ENCODE measurements around the gene CCDC197.

The CCDC197 gene

GRCh38 chr14:94031883-94032279 is 34.8 kb downstream of the CCDC197 start:
- no peaks in the 10 kb centered on the region for H3K27me3 ChIP-seq (ENCODE audit: low read length)
- no peaks in the 10 kb centered on the region for H3K9me2 ChIP-seq (replicated peaks; ENCODE audit: insufficient read depth, low read length)
- H3K9me3 ChIP-seq (ENCODE audit: insufficient read depth, low read length) = no peaks in the 10 kb centered on the region
- no peaks in the 10 kb centered on the region for H4K20me1 ChIP-seq (ENCODE audit: low read depth, low read length)
- no peak for TF ChIP-seq EZH2phosphoT487 (conservative IDR thresholded peaks at IDR 0.05; ENCODE audit: low read length)
- TF ChIP-seq, protein P1, sequence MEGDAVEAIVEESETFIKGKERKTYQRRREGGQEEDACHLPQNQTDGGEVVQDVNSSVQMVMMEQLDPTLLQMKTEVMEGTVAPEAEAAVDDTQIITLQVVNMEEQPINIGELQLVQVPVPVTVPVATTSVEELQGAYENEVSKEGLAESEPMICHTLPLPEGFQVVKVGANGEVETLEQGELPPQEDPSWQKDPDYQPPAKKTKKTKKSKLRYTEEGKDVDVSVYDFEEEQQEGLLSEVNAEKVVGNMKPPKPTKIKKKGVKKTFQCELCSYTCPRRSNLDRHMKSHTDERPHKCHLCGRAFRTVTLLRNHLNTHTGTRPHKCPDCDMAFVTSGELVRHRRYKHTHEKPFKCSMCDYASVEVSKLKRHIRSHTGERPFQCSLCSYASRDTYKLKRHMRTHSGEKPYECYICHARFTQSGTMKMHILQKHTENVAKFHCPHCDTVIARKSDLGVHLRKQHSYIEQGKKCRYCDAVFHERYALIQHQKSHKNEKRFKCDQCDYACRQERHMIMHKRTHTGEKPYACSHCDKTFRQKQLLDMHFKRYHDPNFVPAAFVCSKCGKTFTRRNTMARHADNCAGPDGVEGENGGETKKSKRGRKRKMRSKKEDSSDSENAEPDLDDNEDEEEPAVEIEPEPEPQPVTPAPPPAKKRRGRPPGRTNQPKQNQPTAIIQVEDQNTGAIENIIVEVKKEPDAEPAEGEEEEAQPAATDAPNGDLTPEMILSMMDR (IDR thresholded peaks at IDR 0.05; ENCODE audit: insufficient read depth, low read length, poor library complexity, severe bottlenecking) = no peak
- no peaks in the 10 kb centered on the region for H3F3A ChIP-seq (ENCODE audit: insufficient read depth)
- no peak overlapping the region for H3K4me3 ChIP-seq (ENCODE audit: insufficient read depth, low read length, poor library complexity, severe bottlenecking)
- H3K36me3 ChIP-seq (ENCODE audit: low read length) = no peaks in the 10 kb centered on the region
- H3K27ac ChIP-seq (ENCODE audit: low read depth, low read length) = no peak overlapping the region
- H3K79me2 ChIP-seq (ENCODE audit: insufficient read depth, low read length) = no peaks in the 10 kb centered on the region
- H2AFZ ChIP-seq (ENCODE audit: low read depth, low read length, severe bottlenecking) = no peak overlapping the region
- no peak overlapping the region for H3K9ac ChIP-seq (ENCODE audit: low read length)
- H3K4me2 ChIP-seq (ENCODE audit: low read depth, low read length, poor library complexity, severe bottlenecking) = no peak overlapping the region

DNA sequence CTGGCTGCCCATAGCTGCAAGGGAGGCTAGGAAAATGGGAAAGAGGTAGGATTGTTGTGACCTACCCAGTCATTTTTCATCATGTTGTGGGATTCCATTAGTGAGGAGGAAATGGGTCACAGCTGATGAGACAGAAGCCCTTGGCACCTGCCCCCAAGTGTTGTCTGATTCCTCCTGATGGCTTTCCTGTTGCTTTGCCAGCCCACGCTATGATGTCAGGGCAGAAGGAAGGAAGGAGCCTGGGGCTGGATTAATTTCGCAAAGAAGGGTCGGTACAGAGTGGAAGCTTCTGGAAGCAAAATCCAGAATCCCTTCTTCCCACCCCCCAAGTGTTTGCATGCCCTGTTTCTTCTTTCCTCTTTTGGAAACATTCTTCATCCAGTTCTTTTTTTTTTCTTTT is 37.8 kb downstream of the CCDC197 start:
- no peak for TF ChIP-seq EZH2phosphoT487 (conservative IDR thresholded peaks at IDR 0.05; ENCODE audit: low read length)
- TF ChIP-seq, protein P1 (IDR thresholded peaks at IDR 0.05; ENCODE audit: insufficient read depth, low read length, poor library complexity, severe bottlenecking) = no peak
- no peaks in the 10 kb centered on the region for H3K27me3 ChIP-seq (ENCODE audit: low read length)
- no peaks in the 10 kb centered on the region for H3K9me2 ChIP-seq (replicated peaks; ENCODE audit: insufficient read depth, low read length)
- H3K27ac ChIP-seq (ENCODE audit: low read depth, low read length) = no peak overlapping the region
- H3K9ac ChIP-seq (ENCODE audit: low read length) = no peak overlapping the region
- no peaks in the 10 kb centered on the region for H3K79me2 ChIP-seq (ENCODE audit: insufficient read depth, low read length)
- no peaks in the 10 kb centered on the region for H4K20me1 ChIP-seq (ENCODE audit: low read depth, low read length)
- H3F3A ChIP-seq (ENCODE audit: insufficient read depth) = no peaks in the 10 kb centered on the region
- H3K4me3 ChIP-seq (ENCODE audit: insufficient read depth, low read length, poor library complexity, severe bottlenecking) = no peak overlapping the region
- H2AFZ ChIP-seq (ENCODE audit: low read depth, low read length, severe bottlenecking) = no peak overlapping the region
- no peak overlapping the region for H3K4me2 ChIP-seq (ENCODE audit: low read depth, low read length, poor library complexity, severe bottlenecking)
- no peaks in the 10 kb centered on the region for H3K36me3 ChIP-seq (ENCODE audit: low read length)
- no peaks in the 10 kb centered on the region for H3K9me3 ChIP-seq (ENCODE audit: insufficient read depth, low read length)

- no peak overlapping the region for H3K9ac ChIP-seq (ENCODE audit: low read length)
- H3K4me2 ChIP-seq (ENCODE audit: low read depth, low read length, poor library complexity, severe bottlenecking) = no peak overlapping the region
Measured at GRCh38 chr14:94036313-94037167, 39.4 kb downstream of the CCDC197 start.

More at GRCh38 chr14:94036313-94037167, 39.4 kb downstream of the CCDC197 start:
- Histone ChIP-seq H3K27me3 (ENCODE audit: low read length) (no peaks in the 10 kb centered on the region), H3K4me3 (ENCODE audit: insufficient read depth, low read length, poor library complexity, severe bottlenecking) (no peak overlapping the region), H3K9me2 (replicated peaks; ENCODE audit: insufficient read depth, low read length) (no peaks in the 10 kb centered on the region), H3F3A (ENCODE audit: insufficient read depth) (no peaks in the 10 kb centered on the region), H3K79me2 (ENCODE audit: insufficient read depth, low read length) (no peaks in the 10 kb centered on the region), H3K27ac (ENCODE audit: low read depth, low read length) (no peak overlapping the region), H3K9me3 (ENCODE audit: insufficient read depth, low read length) (no peaks in the 10 kb centered on the region), H4K20me1 (ENCODE audit: low read depth, low read length) (no peaks in the 10 kb centered on the region), H3K36me3 (ENCODE audit: low read length) (no peaks in the 10 kb centered on the region), H2AFZ (ENCODE audit: low read depth, low read length, severe bottlenecking) (no peak overlapping the region)
- TF ChIP-seq EZH2phosphoT487 (conservative IDR thresholded peaks at IDR 0.05; ENCODE audit: low read length) = no peak
- TF ChIP-seq, protein P1 (IDR thresholded peaks at IDR 0.05; ENCODE audit: insufficient read depth, low read length, poor library complexity, severe bottlenecking) = peak; percentile 80

Measured in SU-DHL-6 (cell line).